WTC11 (cell line): ENCODE data around the gene FERMT3.

Source experiments
- ATF1 ChIP-seq: sonication (generic); formaldehyde crosslinking; IDR thresholded peaks from 2 replicates; pipeline ENCODE4 v1.8.1; 2023; ENCODE audit warnings: mild to moderate bottlenecking, moderate library complexity, missing genetic modification reagents
- ATF6 ChIP-seq: sonication (generic); formaldehyde crosslinking; IDR thresholded peaks from 2 replicates; pipeline ENCODE4 v1.8.1; 2023; ENCODE audit warnings: mild to moderate bottlenecking, missing genetic modification reagents
- CDX4 ChIP-seq: fragments of 250-450 bp; sonication (Bioruptor Pico); IDR thresholded peaks from 2 replicates; pipeline ENCODE4 v1.9.0; 2021; ENCODE audit warnings: moderate library complexity, mild to moderate bottlenecking, inconsistent platforms, borderline replicate concordance
- CREB1 ChIP-seq: sonication (generic); formaldehyde crosslinking; IDR thresholded peaks from 2 replicates; pipeline ENCODE4 v1.8.0; 2023; ENCODE audit warnings: mild to moderate bottlenecking, missing genetic modification reagents
- CTCF ChIP-seq: fragments of 200-600 bp; IDR thresholded peaks from 2 replicates; pipeline ENCODE4 v1.8.0; 2022; ENCODE audit warnings: antibody characterized with exemption
- IRF2 ChIP-seq: sonication (generic); formaldehyde crosslinking; IDR thresholded peaks from 2 replicates; pipeline ENCODE4 v1.8.0; 2022; ENCODE audit warnings: low read depth, missing genetic modification reagents, borderline replicate concordance
- MAX ChIP-seq: sonication (generic); formaldehyde crosslinking; IDR thresholded peaks from 2 replicates; pipeline ENCODE4 v1.8.0; 2022; ENCODE audit warnings: mild to moderate bottlenecking, missing genetic modification reagents
- NR2C2 ChIP-seq: sonication (generic); formaldehyde crosslinking; IDR thresholded peaks from 2 replicates; pipeline ENCODE4 v1.8.0; 2022; ENCODE audit warnings: mild to moderate bottlenecking, missing genetic modification reagents
- RELA ChIP-seq: sonication (generic); formaldehyde crosslinking; IDR thresholded peaks from 2 replicates; pipeline ENCODE4 v1.8.1; 2022; ENCODE audit warnings: missing genetic modification reagents, mild to moderate bottlenecking, borderline replicate concordance
- USF2 ChIP-seq: sonication (generic); formaldehyde crosslinking; IDR thresholded peaks from 2 replicates; pipeline ENCODE4 v1.8.1; 2023; ENCODE audit warnings: mild to moderate bottlenecking, missing genetic modification reagents, moderate library complexity
- ZNF219 ChIP-seq: sonication (generic); formaldehyde crosslinking; IDR thresholded peaks from 2 replicates; pipeline ENCODE4 v1.8.0; 2023; ENCODE audit warnings: missing genetic modification reagents, mild to moderate bottlenecking, borderline replicate concordance
- ZNF423 ChIP-seq: fragments of 250-450 bp; sonication (Bioruptor Pico); IDR thresholded peaks from 2 replicates; pipeline ENCODE4 v2.1.2; 2022; ENCODE audit warnings: mild to moderate bottlenecking, moderate library complexity

- TF ChIP-seq CTCF, result no peak
- no peak for TF ChIP-seq NR2C2 (CRISPR knock-in tag)
- TF ChIP-seq USF2 (CRISPR knock-in tag), result no peak
- no peak for TF ChIP-seq ATF6
- no peak for TF ChIP-seq MAX
- TF ChIP-seq CDX4, result no peak
- TF ChIP-seq RELA (CRISPR knock-in tag), result no peak
- no peak for TF ChIP-seq ATF1 (CRISPR knock-in tag)
- TF ChIP-seq ZNF423, result no peak
- TF ChIP-seq ZNF219 (CRISPR knock-in tag), result no peak
- no peak for TF ChIP-seq IRF2 (CRISPR knock-in tag)
- TF ChIP-seq CREB1 (CRISPR knock-in tag), result no peak
Measured at GRCh38 chr11:64231546-64231945, 25.0 kb downstream of the FERMT3 start.
